ENCODE measurements around the gene STX18.

- TF ChIP-seq CTCF (IDR thresholded peaks at IDR 0.05), result no peak
- TF ChIP-seq POLR2AphosphoS5 (IDR thresholded peaks at IDR 0.05; ENCODE audit: insufficient read depth in 1 of 2, low read depth in 1 of 2), result no peak
Observed at GRCh38 chr4:4486969-4487368, 54.9 kb downstream of the STX18 start.
